ENCODE results near the gene GLIS2. TPM values are rescaled to one million over a fixed set of nuclear protein-coding genes. Genes with fewer than 3 reads are reported as not detected.
A peak's percentile ranks its signal among the peaks of the same experiment; 100 is the strongest.

Gene GLIS2
- total and polyA plus RNA-seq, 2 donors (not counting 1 experiment from before 2014, with no cell fraction given), result 4.0 to 6.0 TPM

GRCh38 chr16:4295581-4295980 is 20.3 kb upstream of the GLIS2 start:
- Histone ChIP-seq H3K9ac (ENCODE audit: insufficient read depth, low read length) (no peak overlapping the region), H3K4me1 (ENCODE audit: control insufficient read depth, extremely low read depth, insufficient read depth, low read length) (peaks cover 21% of the 10 kb centered on the region), H3K27ac (ENCODE audit: insufficient read depth, low read length) (no peak overlapping the region), H2AFZ (ENCODE audit: low read length) (no peak overlapping the region), H3K4me3 (replicated peaks in 1 of 4; ENCODE audit: control extremely low read depth in 1 of 4, insufficient read depth in 1 of 4, low read depth in 3 of 4, low read length in 4 of 4) (no peak overlapping the region), H3K4me2 (ENCODE audit: extremely low read depth, insufficient read depth, low read length) (no peak overlapping the region), H3K36me3 (ENCODE audit: control insufficient read depth, insufficient read depth, low read length) (no peaks in the 10 kb centered on the region), H4K20me1 (ENCODE audit: control insufficient read depth, extremely low read depth, insufficient read depth, low read length) (no peaks in the 10 kb centered on the region), H3K27me3 (ENCODE audit: control insufficient read depth, insufficient read depth, low read length) (no peaks in the 10 kb centered on the region), H3K9me3 (ENCODE audit: control insufficient read depth, insufficient read depth, low read depth, low read length) (no peaks in the 10 kb centered on the region), H3K79me2 (ENCODE audit: control insufficient read depth, insufficient read depth, low read length) (no peaks in the 10 kb centered on the region)
- no peak for DNase-seq (ENCODE audit: low read depth in 2 of 2)
- TF ChIP-seq CTCF (conservative IDR thresholded peaks at IDR 0.05 in 1 of 2, IDR thresholded peaks at IDR 0.05 in 1 of 2; ENCODE audit: low read depth in 1 of 2, low read length in 2 of 2) (no peak), EZH2 (IDR thresholded peaks at IDR 0.05; ENCODE audit: low read length, missing control alignments) (no peak)

GRCh38 chr16:4297480-4297879 is 18.4 kb upstream of the GLIS2 start:
- no peak overlapping the region for H3K9ac ChIP-seq (ENCODE audit: insufficient read depth, low read length)
- H3K36me3 ChIP-seq (ENCODE audit: control insufficient read depth, insufficient read depth, low read length), result no peaks in the 10 kb centered on the region

GRCh38 chr16:4298761-4299522 is 16.9 kb upstream of the GLIS2 start:
- DNase-seq (ENCODE audit: low read depth in 2 of 2), result peak; percentile 89 to 97
- Histone ChIP-seq H3K9ac (ENCODE audit: insufficient read depth, low read length) (no peak overlapping the region), H3K36me3 (ENCODE audit: control insufficient read depth, insufficient read depth, low read length) (no peaks in the 10 kb centered on the region), H3K4me1 (ENCODE audit: control insufficient read depth, extremely low read depth, insufficient read depth, low read length) (peaks cover 13% of the 10 kb centered on the region), H3K27ac (ENCODE audit: insufficient read depth, low read length) (peak overlapping the region; percentile 75), H3K4me3 (replicated peaks in 1 of 4; ENCODE audit: control extremely low read depth in 1 of 4, insufficient read depth in 1 of 4, low read depth in 3 of 4, low read length in 4 of 4) (peak overlapping the region in 1 of 4 experiments; percentile 8), H3K4me2 (ENCODE audit: extremely low read depth, insufficient read depth, low read length) (peak overlapping the region; percentile 75), H3K9me3 (ENCODE audit: control insufficient read depth, insufficient read depth, low read depth, low read length) (no peaks in the 10 kb centered on the region), H2AFZ (ENCODE audit: low read length) (peak overlapping the region; percentile 43), H3K79me2 (ENCODE audit: control insufficient read depth, insufficient read depth, low read length) (no peaks in the 10 kb centered on the region), H3K27me3 (ENCODE audit: control insufficient read depth, insufficient read depth, low read length) (no peaks in the 10 kb centered on the region), H4K20me1 (ENCODE audit: control insufficient read depth, extremely low read depth, insufficient read depth, low read length) (no peaks in the 10 kb centered on the region)
- no peak for TF ChIP-seq EZH2 (IDR thresholded peaks at IDR 0.05; ENCODE audit: low read length, missing control alignments)
- TF ChIP-seq CTCF (conservative IDR thresholded peaks at IDR 0.05 in 1 of 2, IDR thresholded peaks at IDR 0.05 in 1 of 2; ENCODE audit: low read depth in 1 of 2, low read length in 2 of 2), result no peak

More at GRCh38 chr16:4297480-4297879, 18.4 kb upstream of the GLIS2 start:
- H4K20me1 ChIP-seq (ENCODE audit: control insufficient read depth, extremely low read depth, insufficient read depth, low read length), result no peaks in the 10 kb centered on the region
- no peak for DNase-seq (ENCODE audit: low read depth in 2 of 2)
- TF ChIP-seq CTCF (conservative IDR thresholded peaks at IDR 0.05 in 1 of 2, IDR thresholded peaks at IDR 0.05 in 1 of 2; ENCODE audit: low read depth in 1 of 2, low read length in 2 of 2), result no peak
- peaks cover 20% of the 10 kb centered on the region for H3K4me1 ChIP-seq (ENCODE audit: control insufficient read depth, extremely low read depth, insufficient read depth, low read length)
- no peaks in the 10 kb centered on the region for H3K27me3 ChIP-seq (ENCODE audit: control insufficient read depth, insufficient read depth, low read length)
- no peak overlapping the region for H3K27ac ChIP-seq (ENCODE audit: insufficient read depth, low read length)
- H3K9me3 ChIP-seq (ENCODE audit: control insufficient read depth, insufficient read depth, low read depth, low read length), result no peaks in the 10 kb centered on the region
- no peaks in the 10 kb centered on the region for H3K79me2 ChIP-seq (ENCODE audit: control insufficient read depth, insufficient read depth, low read length)
- no peak overlapping the region for H3K4me2 ChIP-seq (ENCODE audit: extremely low read depth, insufficient read depth, low read length)
- H3K4me3 ChIP-seq (replicated peaks in 1 of 4; ENCODE audit: control extremely low read depth in 1 of 4, insufficient read depth in 1 of 4, low read depth in 3 of 4, low read length in 4 of 4), result no peak overlapping the region
- no peak overlapping the region for H2AFZ ChIP-seq (ENCODE audit: low read length)

Measured in fibroblast of lung (primary cell).